Iris pigment epithelial cell (primary cell): ENCODE measurements around the gene KRT78.

Experiments
- DNase-seq: peaks from one replicate; pipeline ENCODE4 v3.0.0-alpha.2; 2011; ENCODE audit warnings: low read depth

The KRT78 gene

GRCh38 chr12:52838609-52839435, 10.0 kb downstream of the KRT78 start:
- no peak for DNase-seq

GRCh38 chr12:52837781-52838608, 10.8 kb downstream of the KRT78 start:
- peak; percentile 31 for DNase-seq

- peak; percentile 89 for DNase-seq
Observed at GRCh38 chr12:52837413-52837741, 11.4 kb downstream of the KRT78 start.

GRCh38 chr12:52836491-52837412, 12.0 kb downstream of the KRT78 start:
- no peak for DNase-seq

- DNase-seq = peak; percentile 78
Observed at GRCh38 chr12:52836042-52836466, 12.7 kb downstream of the KRT78 start.

- DNase-seq = no peak
Observed at GRCh38 chr12:52835271-52836041, 13.3 kb downstream of the KRT78 start.

- DNase-seq = no peak
Observed at GRCh38 chr12:52834727-52835001, 14.1 kb downstream of the KRT78 start.

GRCh38 chr12:52833922-52834726, 14.7 kb downstream of the KRT78 start, which contains the start of gene KRT79:
Gene KRT79 (minus strand): TSS chr12:52834311. CDS start chr12:52834260, 51 bp downstream.
- DNase-seq = no peak

- no peak for DNase-seq
Observed at GRCh38 chr12:52832985-52833905, 15.5 kb downstream of the KRT78 start.

- no peak for DNase-seq
Observed at GRCh38 chr12:52832451-52832850, 16.3 kb downstream of the KRT78 start.

- DNase-seq = no peak
Observed at GRCh38 chr12:52831251-52831650, 17.5 kb downstream of the KRT78 start.

GRCh38 chr12:52829986-52830770, 18.6 kb downstream of the KRT78 start:
- no peak for DNase-seq

GRCh38 chr12:52828591-52829021, 20.2 kb downstream of the KRT78 start:
- no peak for DNase-seq

GRCh38 chr12:52828156-52828555, 20.6 kb downstream of the KRT78 start:
- DNase-seq = no peak

- no peak for DNase-seq
Observed at GRCh38 chr12:52827499-52828090, 21.2 kb downstream of the KRT78 start.

GRCh38 chr12:52826611-52827498, 21.9 kb downstream of the KRT78 start:
- no peak for DNase-seq

- DNase-seq = no peak
Observed at GRCh38 chr12:52825961-52826360, 22.8 kb downstream of the KRT78 start.
